Esophagus squamous epithelium (tissue), 5 donors: ENCODE measurements around the gene KCNMA1. TPM values are rescaled to one million over a fixed set of nuclear protein-coding genes. Genes with fewer than 3 reads are reported as not detected.

Source experiments
- DNase-seq: peaks from one replicate; lab custom pipeline; 2025; lab: John Stamatoyannopoulos, UW
- H3K27ac ChIP-seq, 4 donors: fragments of 200-600 bp; sonication (generic); one replicate each; pipeline ENCODE4 v1.5.1; 2016 to 2019; ENCODE audit warnings: mild to moderate bottlenecking in 1 of 4
- H3K27me3 ChIP-seq, 4 donors: fragments of 200-600 bp; sonication (generic); 1 replicate in 3 of 4; 2 replicates in 1 of 4; pipeline versions ENCODE4 v1.5.1 to v1.6.0; 2017 to 2021; ENCODE audit warnings: antibody characterized with exemption in 1 of 4
- H3K36me3 ChIP-seq, 3 donors: fragments of 200-600 bp; sonication (generic); one replicate each; pipeline ENCODE4 v1.5.1; 2016 to 2019
- H3K4me1 ChIP-seq, 3 donors: fragments of 200-600 bp; sonication (generic); one replicate each; pipeline ENCODE4 v1.5.1; 2017 to 2019
- H3K4me3 ChIP-seq, 4 donors: fragments of 200-600 bp; sonication (generic); 1 replicate in 3 of 4; 2 replicates in 1 of 4; pipeline ENCODE4 v1.5.1; 2016 to 2019; ENCODE audit warnings: mild to moderate bottlenecking in 2 of 4, moderate library complexity in 1 of 4
- H3K9me3 ChIP-seq, 3 donors: fragments of 200-600 bp; sonication (generic); one replicate each; pipeline ENCODE4 v1.5.1; 2016 to 2019
- POLR2A ChIP-seq, 4 donors: fragments of 450-650 bp; IDR thresholded peaks; one replicate each; pipeline ENCODE4 v1.6.1; 2017; ENCODE audit warnings: antibody characterized with exemption in 4 of 4, mild to moderate bottlenecking in 4 of 4, moderate library complexity in 3 of 4
- WGBS, 2 donors: methylation state at CpG; one replicate each; pipeline ENCODE4 v1.1.5; 2018; 5-methylcytosine and 5-hydroxymethylcytosine counted together
- intact Hi-C: fragments of 100-400 bp; cut with DNase I; formaldehyde crosslinking; loops from one replicate; pipeline ENCODE4 v1.15.0; 2022
- total RNA-seq, 4 donors: library from RNA; depleted of rRNA; stranded (reverse); fragments of >200 nt; gene quantifications; one replicate each; pipeline ENCODE4 v1.1.0, GENCODE V29; 2016
- TF ChIP-seq, protein P1 (sequence below), 6 experiments: fragments of 450-650 bp in 4 of 6; fragments of 200-600 bp in 2 of 6; sonication (generic) in 2 of 6; IDR thresholded peaks; one replicate each; pipeline ENCODE4 v1.5.1; 2016 to 2019; ENCODE audit warnings: antibody characterized with exemption in 6 of 6, mild to moderate bottlenecking in 4 of 6, moderate library complexity in 4 of 6
- donor health status: DM: yes; HTN: yes; CAD: no.

KCNMA1 gene
- total RNA-seq, 4 donors from 2014 or later: 7.5 to 74.2 (median 18.0) TPM

DNA sequence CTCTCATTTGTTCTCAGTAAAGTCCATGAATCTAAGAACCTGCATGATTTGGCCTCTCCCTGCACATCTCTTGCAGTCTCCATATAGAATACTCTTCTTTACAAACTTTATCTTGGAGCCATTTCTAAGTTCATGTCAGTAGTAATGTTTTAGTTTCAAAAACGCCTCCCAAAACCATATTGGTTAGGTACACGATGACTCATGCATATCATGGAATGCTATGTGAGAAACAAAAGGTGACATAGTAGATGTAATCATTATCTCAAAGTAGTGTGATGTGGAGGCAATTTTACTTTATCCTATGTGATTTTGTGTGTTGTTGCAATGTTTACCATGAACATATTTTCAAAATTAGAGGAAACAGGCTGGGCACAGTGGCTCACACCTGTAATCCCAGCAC lies 520.7 kb downstream of the KCNMA1 start:
- no peak for DNase-seq
- WGBS, 2 donors: 57 to 68% methylated on average over 2 of the region's 2 CpGs
- Histone ChIP-seq H3K27ac (no peak overlapping the region), H3K36me3 (no peaks in the 10 kb centered on the region), H3K4me1 (peaks cover 0 to 6% (median 0%) of the 10 kb centered on the region in 3 donors), H3K9me3 (no peaks in the 10 kb centered on the region), H3K27me3 (no peaks in the 10 kb centered on the region), H3K4me3 (no peak overlapping the region)
- intact Hi-C loops: no loop called here
- TF ChIP-seq, protein P1, sequence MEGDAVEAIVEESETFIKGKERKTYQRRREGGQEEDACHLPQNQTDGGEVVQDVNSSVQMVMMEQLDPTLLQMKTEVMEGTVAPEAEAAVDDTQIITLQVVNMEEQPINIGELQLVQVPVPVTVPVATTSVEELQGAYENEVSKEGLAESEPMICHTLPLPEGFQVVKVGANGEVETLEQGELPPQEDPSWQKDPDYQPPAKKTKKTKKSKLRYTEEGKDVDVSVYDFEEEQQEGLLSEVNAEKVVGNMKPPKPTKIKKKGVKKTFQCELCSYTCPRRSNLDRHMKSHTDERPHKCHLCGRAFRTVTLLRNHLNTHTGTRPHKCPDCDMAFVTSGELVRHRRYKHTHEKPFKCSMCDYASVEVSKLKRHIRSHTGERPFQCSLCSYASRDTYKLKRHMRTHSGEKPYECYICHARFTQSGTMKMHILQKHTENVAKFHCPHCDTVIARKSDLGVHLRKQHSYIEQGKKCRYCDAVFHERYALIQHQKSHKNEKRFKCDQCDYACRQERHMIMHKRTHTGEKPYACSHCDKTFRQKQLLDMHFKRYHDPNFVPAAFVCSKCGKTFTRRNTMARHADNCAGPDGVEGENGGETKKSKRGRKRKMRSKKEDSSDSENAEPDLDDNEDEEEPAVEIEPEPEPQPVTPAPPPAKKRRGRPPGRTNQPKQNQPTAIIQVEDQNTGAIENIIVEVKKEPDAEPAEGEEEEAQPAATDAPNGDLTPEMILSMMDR (IDR thresholded peaks at IDR 0.05): no peak
- no peak for TF ChIP-seq POLR2A (IDR thresholded peaks at IDR 0.05)

DNA sequence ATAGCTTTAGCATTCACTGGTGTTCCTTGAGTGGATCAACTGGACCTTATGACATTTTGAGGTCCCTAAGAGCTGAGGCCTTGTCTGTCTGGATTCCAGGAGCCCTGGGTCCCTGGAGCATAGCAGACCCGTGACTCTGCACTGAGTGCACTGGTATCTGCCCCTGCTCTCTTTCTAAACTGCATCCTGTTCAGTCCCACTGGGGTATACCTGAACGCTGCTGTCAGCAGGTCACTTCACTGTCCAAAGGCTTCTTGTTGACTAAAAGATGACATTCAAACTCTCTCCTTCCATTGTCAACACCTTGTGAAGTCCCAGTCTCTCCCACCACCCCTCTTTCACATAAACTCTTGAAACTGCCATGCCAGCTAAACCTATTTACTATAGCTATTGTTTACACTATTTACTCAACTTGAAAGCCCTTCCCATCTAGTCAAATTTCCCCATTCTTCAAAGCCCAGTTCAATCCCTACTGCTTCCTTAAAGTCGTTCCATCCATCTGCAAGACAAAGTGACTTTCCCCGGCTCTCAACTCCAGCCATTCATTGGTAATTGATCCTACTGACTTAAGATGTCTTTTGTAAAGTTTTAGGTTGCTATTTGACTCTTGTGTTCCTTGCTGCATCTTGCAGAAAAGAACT lies 523.3 kb downstream of the KCNMA1 start:
- H3K36me3 ChIP-seq: no peaks in the 10 kb centered on the region
- TF ChIP-seq POLR2A (IDR thresholded peaks at IDR 0.05): no peak
- TF ChIP-seq, protein P1 (IDR thresholded peaks at IDR 0.05): no peak
- H3K27ac ChIP-seq: no peak overlapping the region
- DNase-seq: no peak
- intact Hi-C loops: no loop called here
- peaks cover 0 to 25% (median 3%) of the 10 kb centered on the region in 3 donors for H3K4me1 ChIP-seq
- no peak overlapping the region for H3K4me3 ChIP-seq
- WGBS, 2 donors: 66 to 69% methylated on average over 3 to 4 of the region's 4 CpGs
- no peaks in the 10 kb centered on the region for H3K9me3 ChIP-seq
- no peaks in the 10 kb centered on the region for H3K27me3 ChIP-seq

DNA sequence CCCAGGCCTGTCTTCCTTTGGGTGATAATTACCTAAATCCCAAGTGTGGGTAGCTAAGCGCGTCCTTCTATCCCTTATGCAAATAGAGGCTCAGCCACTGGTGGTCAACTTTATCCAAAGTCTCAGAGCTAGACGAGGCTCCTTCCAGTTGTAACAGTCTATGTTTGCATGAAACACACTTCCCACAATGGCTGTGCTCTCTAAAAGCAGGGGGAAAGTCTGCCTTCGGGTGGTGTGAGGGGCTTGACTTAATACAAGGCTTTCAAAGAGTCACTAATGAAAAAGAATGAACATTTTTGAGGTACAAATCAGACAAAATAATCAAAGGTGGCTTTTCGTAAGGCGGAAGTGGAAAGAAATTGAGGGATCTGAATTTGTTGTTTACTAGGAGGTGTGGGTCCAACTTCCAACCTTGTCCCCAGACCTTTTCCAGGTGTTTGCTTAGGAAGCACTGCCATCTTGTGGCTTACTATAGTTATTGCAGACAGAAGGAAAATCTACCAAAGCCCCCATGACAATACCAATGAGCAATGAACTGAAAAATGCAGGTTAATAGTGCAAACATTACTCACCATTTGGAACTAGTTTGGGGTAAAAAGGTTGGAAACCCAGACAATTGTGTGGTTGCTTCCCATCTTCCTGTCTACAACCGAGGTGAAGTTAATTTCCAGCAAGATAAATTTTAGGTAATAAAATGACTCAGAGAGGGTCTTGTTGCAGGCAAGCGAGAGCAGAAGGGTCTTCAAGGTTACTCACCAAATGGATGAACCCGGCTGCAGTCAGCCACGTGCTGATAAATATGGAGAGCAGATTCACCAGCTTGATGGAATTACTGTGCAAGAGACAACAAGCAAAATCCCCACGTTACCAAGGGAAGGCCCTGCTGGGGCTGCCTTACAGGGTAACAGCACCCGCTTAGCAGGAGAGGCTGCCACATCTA lies 525.7 kb downstream of the KCNMA1 start:
- no peaks in the 10 kb centered on the region for H3K36me3 ChIP-seq
- H3K4me3 ChIP-seq: no peak overlapping the region
- H3K27me3 ChIP-seq: no peaks in the 10 kb centered on the region
- peaks cover 0 to 27% (median 3%) of the 10 kb centered on the region in 3 donors for H3K4me1 ChIP-seq
- intact Hi-C loops: no loop called here
- H3K9me3 ChIP-seq: no peaks in the 10 kb centered on the region
- TF ChIP-seq, protein P1 (IDR thresholded peaks at IDR 0.05): peak; percentile 17 to 83 (median 71)
- no peak for TF ChIP-seq POLR2A (IDR thresholded peaks at IDR 0.05)
- H3K27ac ChIP-seq: peak overlapping the region in 2 of 4 donors; percentile 13 to 26
- DNase-seq: no peak
- 38 to 47% methylated on average over 12 of the region's 12 CpGs for WGBS, 2 donors

DNA sequence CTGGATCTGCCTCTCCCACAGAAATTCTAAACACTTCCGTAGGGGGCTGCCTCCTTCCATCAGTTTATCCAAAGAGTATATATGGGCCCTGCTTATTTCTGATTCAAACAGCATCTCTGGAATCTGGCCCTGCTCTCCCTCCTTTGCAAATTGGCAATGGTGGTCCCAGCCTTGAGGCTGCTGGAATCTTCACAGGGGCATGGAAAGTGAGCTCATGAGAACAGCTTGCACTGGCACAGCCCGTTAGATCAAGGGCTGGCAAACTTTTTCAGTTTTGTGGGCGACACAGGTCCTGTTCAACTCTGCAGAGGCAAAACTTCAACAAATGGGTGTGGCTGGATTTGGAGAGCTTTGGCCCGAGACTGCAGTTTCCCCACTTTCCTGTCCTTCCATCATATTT lies 526.9 kb downstream of the KCNMA1 start:
- no peak overlapping the region for H3K4me3 ChIP-seq
- peak overlapping the region in 3 of 4 donors; percentile 3 to 43 (median 26) for H3K27ac ChIP-seq
- no peaks in the 10 kb centered on the region for H3K9me3 ChIP-seq
- H3K27me3 ChIP-seq: no peaks in the 10 kb centered on the region
- TF ChIP-seq POLR2A (IDR thresholded peaks at IDR 0.05): no peak
- no peak for DNase-seq
- intact Hi-C loops: no loop called here
- no peaks in the 10 kb centered on the region for H3K36me3 ChIP-seq
- peaks cover 0 to 38% (median 3%) of the 10 kb centered on the region in 3 donors for H3K4me1 ChIP-seq
- 59 to 86% methylated on average over 1 to 2 of the region's 4 CpGs for WGBS, 2 donors

DNA sequence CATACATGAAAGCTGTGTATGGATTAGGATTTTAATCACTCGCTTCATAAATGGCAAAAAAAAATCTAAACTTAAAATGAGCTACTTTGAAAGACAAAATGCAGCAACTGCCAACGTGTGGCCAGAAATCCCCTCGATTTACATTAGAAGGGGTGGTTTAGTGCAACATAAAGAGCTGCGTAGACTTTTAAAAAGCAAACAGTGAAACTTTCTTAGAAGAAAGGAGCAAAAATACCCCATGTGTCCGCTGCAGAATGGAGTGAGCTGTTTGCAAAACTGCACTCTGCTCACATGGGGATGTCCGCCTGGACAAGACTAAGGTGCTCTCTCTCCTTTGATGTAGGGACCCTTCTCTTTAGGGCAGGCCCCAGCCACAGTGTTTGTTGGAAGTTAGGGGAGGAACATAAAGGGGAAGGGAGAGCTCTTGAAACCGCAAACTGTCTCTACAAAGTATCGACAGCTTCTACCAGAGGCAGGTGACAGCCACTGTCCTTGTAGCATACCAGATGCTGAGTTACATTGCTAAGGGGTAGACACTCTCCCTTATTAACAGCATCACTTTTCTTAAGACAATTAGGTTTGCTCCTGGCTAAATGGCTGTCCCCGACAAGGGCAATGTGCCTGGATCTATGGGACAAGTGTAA lies 528.1 kb downstream of the KCNMA1 start:
- intact Hi-C loops: no loop called here
- WGBS, 2 donors: 77 to 89% methylated on average over 9 of the region's 9 CpGs
- Histone ChIP-seq H3K36me3 (no peaks in the 10 kb centered on the region), H3K4me1 (peaks cover 3 to 43% (median 7%) of the 10 kb centered on the region in 3 donors), H3K9me3 (no peaks in the 10 kb centered on the region), H3K27me3 (no peaks in the 10 kb centered on the region), H3K4me3 (no peak overlapping the region), H3K27ac (no peak overlapping the region)
- DNase-seq: no peak
- TF ChIP-seq POLR2A (IDR thresholded peaks at IDR 0.05): no peak
